Calu3 (cell line): ENCODE measurements around the gene ZNF503. TPM values are rescaled to one million over a fixed set of nuclear protein-coding genes. Genes with fewer than 3 reads are reported as not detected.
"Not testable (repeated sequence)": the region's sequence is repeated elsewhere in the genome, so short reads cannot be mapped to it uniquely, and the experiment has no call there.

Source experiments
- BruUV-seq: library from RNA; stranded (reverse); fragments of 400-500 nt; replicated peaks from 2 replicates; lab custom pipeline; 2021; lab: Mats Ljungman, UMichigan
- CTCF ChIA-PET: fragments of 300-600 bp; sonication (Branson Sonifier 250); formaldehyde crosslinking; loops from one replicate; lab custom pipeline; 2022; ENCODE audit warnings: antibody characterized with exemption; lab: Charles Lee
- DNase-seq: peaks from one replicate; pipeline ENCODE4 v3.0.0; 2022
- H3K27ac Mint-ChIP-seq: one replicate; pipeline ENCODE4 v1.8.0; 2022; ENCODE audit warnings: mixed read lengths; ENCODE audit not compliant: unreplicated experiment
- H3K27me3 Mint-ChIP-seq: one replicate; pipeline ENCODE4 v1.8.0; 2022; ENCODE audit warnings: mixed read lengths; ENCODE audit not compliant: unreplicated experiment
- H3K36me3 Mint-ChIP-seq: one replicate; pipeline ENCODE4 v1.8.0; 2022; ENCODE audit warnings: mild to moderate bottlenecking, moderate library complexity, mixed read lengths; ENCODE audit not compliant: insufficient read depth, unreplicated experiment
- H3K4me1 Mint-ChIP-seq: one replicate; pipeline ENCODE4 v1.8.0; 2022; ENCODE audit warnings: mild to moderate bottlenecking, low read depth, mixed read lengths; ENCODE audit not compliant: unreplicated experiment
- H3K4me3 Mint-ChIP-seq: one replicate; pipeline ENCODE4 v1.8.0; 2022; ENCODE audit warnings: mild to moderate bottlenecking, low read depth, moderate library complexity, mixed read lengths; ENCODE audit not compliant: unreplicated experiment
- H3K9me3 Mint-ChIP-seq: one replicate; pipeline ENCODE4 v1.8.0; 2022; ENCODE audit warnings: low read depth, mixed read lengths; ENCODE audit not compliant: unreplicated experiment
- CTCF ChIP-seq: fragments of 200-600 bp; IDR thresholded peaks from one replicate; pipeline ENCODE4 v1.8.0; 2022; ENCODE audit warnings: antibody characterized with exemption; ENCODE audit not compliant: unreplicated experiment
- intact Hi-C: fragments of 100-400 bp; cut with micrococcal nuclease; formaldehyde crosslinking; loops from one replicate; pipeline ENCODE4 v1.10.0; 2022; ENCODE audit not compliant: unreplicated experiment
- total RNA-seq: library from RNA; stranded (reverse); gene quantifications from 2 replicates; pipeline ENCODE4 v1.2.3, GENCODE V29; 2022

ZNF503 gene
- total RNA-seq, 1 experiment from 2014 or later, result 12.5 TPM

GRCh38 chr10:75378379-75378778, 23.2 kb downstream of the ZNF503 start:
- H3K4me1 Mint-ChIP-seq, result no peaks in the 10 kb centered on the region
- peaks cover 3% of the 10 kb centered on the region for H3K9me3 Mint-ChIP-seq
- H3K36me3 Mint-ChIP-seq, result no peaks in the 10 kb centered on the region
- no peak overlapping the region for H3K27ac Mint-ChIP-seq
- CTCF ChIA-PET, result no interaction called here
- no peak for DNase-seq
- H3K27me3 Mint-ChIP-seq, result peaks cover 28% of the 10 kb centered on the region
- intact Hi-C loops, result no loop called here
- no TSS peak for BruUV-seq
- no peak for TF ChIP-seq CTCF
- no peak overlapping the region for H3K4me3 Mint-ChIP-seq

GRCh38 chr10:75377869-75378268, 23.7 kb downstream of the ZNF503 start:
- Mint-ChIP-seq H3K27me3 (peaks cover 25% of the 10 kb centered on the region), H3K9me3 (peaks cover 1% of the 10 kb centered on the region), H3K36me3 (no peaks in the 10 kb centered on the region), H3K4me3 (no peak overlapping the region), H3K4me1 (no peaks in the 10 kb centered on the region), H3K27ac (no peak overlapping the region)
- TF ChIP-seq CTCF, result no peak
- no TSS peak for BruUV-seq
- CTCF ChIA-PET, result interaction anchor here (0.9 kb wide), 1 partner anchor 24 kb away, joined by 3 read pairs; the partner anchor contains the start of gene ZNF503
- DNase-seq, result no peak
- intact Hi-C loops, result no loop called here

GRCh38 chr10:75375838-75376237, 25.7 kb downstream of the ZNF503 start:
- intact Hi-C loops, result no loop called here
- no peak for TF ChIP-seq CTCF
- H3K4me1 Mint-ChIP-seq, result no peaks in the 10 kb centered on the region
- no peak overlapping the region for H3K4me3 Mint-ChIP-seq
- H3K9me3 Mint-ChIP-seq, result no peaks in the 10 kb centered on the region
- H3K27ac Mint-ChIP-seq, result no peak overlapping the region
- no peaks in the 10 kb centered on the region for H3K36me3 Mint-ChIP-seq
- DNase-seq, result no peak
- CTCF ChIA-PET, result no interaction called here
- H3K27me3 Mint-ChIP-seq, result peaks cover 19% of the 10 kb centered on the region
- BruUV-seq, result no TSS peak

- H3K36me3 Mint-ChIP-seq, result no peaks in the 10 kb centered on the region
- CTCF ChIA-PET, result interaction anchor here (0.7 kb wide), 1 partner anchor 27 kb away, joined by 3 read pairs; no protein-coding TSS in a partner anchor
- TF ChIP-seq CTCF, result no peak
- intact Hi-C loops, result no loop called here
- no peaks in the 10 kb centered on the region for H3K4me1 Mint-ChIP-seq
- no peak for DNase-seq
- no peak overlapping the region for H3K4me3 Mint-ChIP-seq
- peaks cover 7% of the 10 kb centered on the region for H3K9me3 Mint-ChIP-seq
- BruUV-seq, result no TSS peak
- H3K27ac Mint-ChIP-seq, result no peak overlapping the region
- H3K27me3 Mint-ChIP-seq, result peaks cover 27% of the 10 kb centered on the region
These were observed 30.6 kb downstream of the ZNF503 start for GRCh38 chr10:75371010-75371409.

- intact Hi-C loops, CTCF ChIA-PET, H3K9me3 Mint-ChIP-seq, H3K4me3 Mint-ChIP-seq, H3K4me1 Mint-ChIP-seq, H3K36me3 Mint-ChIP-seq, BruUV-seq, H3K27ac Mint-ChIP-seq, DNase-seq: not testable (repeated sequence)
- H3K27me3 Mint-ChIP-seq, result peaks cover 25% of the 10 kb centered on the region
These were observed 31.7 kb downstream of the ZNF503 start for GRCh38 chr10:75369838-75370237.
